Measurements from ENCODE around the gene CDRT15.
"Not testable (repeated sequence)": the region's sequence is repeated elsewhere in the genome, so short reads cannot be mapped to it uniquely, and the experiment has no call there.

CDRT15 gene

DNA sequence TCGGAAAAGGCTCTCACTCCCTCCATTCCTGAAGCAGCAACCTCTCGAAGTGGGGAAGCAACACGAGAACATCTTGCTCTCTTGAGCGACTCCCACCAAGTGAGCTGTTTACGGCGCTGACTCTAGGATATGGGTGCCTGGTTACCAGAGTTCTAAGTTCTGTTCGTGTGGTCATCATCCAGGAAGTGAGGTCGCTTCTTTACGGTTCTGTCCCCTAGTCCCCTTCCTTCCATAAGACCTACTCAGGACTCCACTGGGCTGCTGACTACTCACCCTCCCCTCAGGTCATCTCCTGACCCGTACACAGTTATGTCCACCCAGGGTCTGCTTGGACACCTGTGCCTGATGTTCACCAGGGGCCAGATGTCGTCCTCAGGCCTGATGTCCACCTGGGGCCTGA lies at the start of gene CDRT15:
CDRT15 (minus strand) TSS at position 101 of the 400 bp plus-strand sequence; CDS start at position 72, 29 bp downstream.
- H3K4me3 ChIP-seq (ENCODE audit: low read depth, low read length), result not testable (repeated sequence)

DNA sequence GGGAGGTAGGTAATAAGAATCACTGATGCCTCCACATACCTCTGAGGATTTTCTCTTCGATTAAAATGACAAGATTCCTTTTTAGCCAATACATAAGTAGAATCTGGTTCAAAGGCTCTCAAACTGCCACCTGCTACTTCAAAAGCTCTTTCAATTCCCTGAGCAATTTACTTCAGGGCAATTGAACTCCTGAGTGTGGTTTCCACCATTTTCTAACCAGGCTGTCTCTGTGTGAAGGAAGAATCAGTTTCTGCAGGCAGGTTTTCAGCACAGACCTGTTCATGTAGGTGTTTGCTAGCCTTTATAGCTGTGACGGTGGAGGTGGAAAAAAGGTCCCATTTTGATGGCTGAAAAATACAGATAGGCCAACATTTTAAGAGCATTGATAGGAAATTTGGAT lies 46.1 kb upstream of the CDRT15 start:
- DNase-seq (ENCODE audit: low read depth), result no peak
- H3K4me3 ChIP-seq (ENCODE audit: low read depth, low read length), result no peak overlapping the region
- TF ChIP-seq, protein P1, sequence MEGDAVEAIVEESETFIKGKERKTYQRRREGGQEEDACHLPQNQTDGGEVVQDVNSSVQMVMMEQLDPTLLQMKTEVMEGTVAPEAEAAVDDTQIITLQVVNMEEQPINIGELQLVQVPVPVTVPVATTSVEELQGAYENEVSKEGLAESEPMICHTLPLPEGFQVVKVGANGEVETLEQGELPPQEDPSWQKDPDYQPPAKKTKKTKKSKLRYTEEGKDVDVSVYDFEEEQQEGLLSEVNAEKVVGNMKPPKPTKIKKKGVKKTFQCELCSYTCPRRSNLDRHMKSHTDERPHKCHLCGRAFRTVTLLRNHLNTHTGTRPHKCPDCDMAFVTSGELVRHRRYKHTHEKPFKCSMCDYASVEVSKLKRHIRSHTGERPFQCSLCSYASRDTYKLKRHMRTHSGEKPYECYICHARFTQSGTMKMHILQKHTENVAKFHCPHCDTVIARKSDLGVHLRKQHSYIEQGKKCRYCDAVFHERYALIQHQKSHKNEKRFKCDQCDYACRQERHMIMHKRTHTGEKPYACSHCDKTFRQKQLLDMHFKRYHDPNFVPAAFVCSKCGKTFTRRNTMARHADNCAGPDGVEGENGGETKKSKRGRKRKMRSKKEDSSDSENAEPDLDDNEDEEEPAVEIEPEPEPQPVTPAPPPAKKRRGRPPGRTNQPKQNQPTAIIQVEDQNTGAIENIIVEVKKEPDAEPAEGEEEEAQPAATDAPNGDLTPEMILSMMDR (IDR thresholded peaks at IDR 0.05; ENCODE audit: low read depth, low read length, missing control alignments), result no peak

More for the DNA sequence above, at the start of gene CDRT15:
- not testable (repeated sequence) for DNase-seq (ENCODE audit: low read depth)

DNA sequence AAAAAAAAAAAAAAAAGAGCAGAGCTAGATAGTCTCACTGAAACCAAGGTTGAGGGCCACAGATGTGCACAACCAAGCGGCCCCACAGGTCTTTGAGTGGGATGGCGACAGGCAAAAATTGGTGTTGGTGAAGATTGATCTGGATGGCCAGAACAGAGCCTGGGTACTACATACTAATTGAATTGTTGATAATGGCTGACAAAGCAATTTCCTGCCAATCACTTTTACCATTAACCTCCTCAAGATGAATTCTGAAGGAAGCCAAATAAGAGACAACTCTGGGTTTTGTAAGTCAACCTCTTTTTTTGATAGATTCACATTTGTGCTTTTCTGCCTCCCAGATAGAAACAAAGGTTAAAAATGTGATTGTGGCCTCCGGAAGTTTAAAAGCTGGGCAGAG lies 44.9 kb upstream of the CDRT15 start:
- TF ChIP-seq, protein P1 (IDR thresholded peaks at IDR 0.05; ENCODE audit: low read depth, low read length, missing control alignments), result no peak
- H3K4me3 ChIP-seq (ENCODE audit: low read depth, low read length), result no peak overlapping the region

DNA sequence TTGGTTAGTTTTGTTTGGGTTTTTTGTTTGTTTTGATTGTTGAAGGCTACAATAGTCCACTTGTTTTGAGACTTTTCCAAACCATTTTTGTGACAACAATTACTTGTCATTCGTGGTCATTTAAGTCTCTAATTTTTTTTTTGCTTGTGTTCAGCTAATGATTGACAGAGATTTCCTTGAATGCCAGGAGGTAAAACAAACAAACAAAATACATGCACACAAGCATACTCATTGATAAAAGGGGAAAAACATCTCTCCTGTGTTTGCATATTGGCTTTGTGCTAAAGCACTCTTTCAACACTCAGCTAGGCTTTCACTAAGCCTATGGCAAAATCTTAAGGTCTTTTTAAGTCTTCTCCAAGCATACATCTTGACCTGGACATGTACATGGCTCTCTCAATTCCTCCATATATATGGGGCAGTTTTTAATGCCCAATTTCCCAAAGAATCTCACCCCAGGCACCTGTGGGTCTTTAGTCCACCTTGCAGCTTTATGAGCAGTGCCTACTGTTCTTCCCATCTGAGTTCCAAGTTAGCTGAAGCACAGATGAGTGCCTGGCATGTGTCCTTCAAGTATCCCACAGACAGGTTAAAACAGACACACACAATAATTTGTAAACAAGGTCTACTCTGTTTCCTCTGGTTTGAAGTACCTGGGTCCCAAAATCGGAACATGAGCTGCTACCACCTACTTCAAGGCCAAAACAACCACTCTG lies 40.0 kb upstream of the CDRT15 start:
- TF ChIP-seq, protein P1 (IDR thresholded peaks at IDR 0.05; ENCODE audit: low read depth, low read length, missing control alignments), result no peak
- H3K4me3 ChIP-seq (ENCODE audit: low read depth, low read length), result no peak overlapping the region
- no peak for DNase-seq (ENCODE audit: low read depth)

More for the DNA sequence above, 44.9 kb upstream of the CDRT15 start:
- DNase-seq (ENCODE audit: low read depth), result no peak

DNA sequence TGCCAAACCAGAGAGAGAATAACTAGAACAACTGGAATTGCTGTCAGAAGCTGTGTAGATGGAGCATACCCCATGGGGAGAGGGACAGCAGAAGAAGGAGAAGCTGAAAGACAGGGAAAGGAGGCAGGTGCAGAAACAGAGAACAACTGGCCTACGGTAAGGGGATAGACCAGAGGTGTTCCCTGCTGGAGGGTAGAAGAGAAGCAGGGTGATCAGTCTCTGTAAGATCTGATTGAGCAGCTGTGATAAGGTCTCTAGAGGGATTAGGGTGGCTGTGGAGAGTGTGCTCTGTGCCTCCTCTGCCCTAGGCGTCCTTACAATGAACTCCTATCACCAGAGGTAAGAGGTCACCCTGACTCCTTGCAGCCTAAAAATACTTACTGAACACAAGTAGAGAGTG lies 33.8 kb upstream of the CDRT15 start:
- no peak overlapping the region for H3K4me3 ChIP-seq (ENCODE audit: low read depth, low read length)
- no peak for DNase-seq (ENCODE audit: low read depth)
- TF ChIP-seq, protein P1 (IDR thresholded peaks at IDR 0.05; ENCODE audit: low read depth, low read length, missing control alignments), result no peak

DNA sequence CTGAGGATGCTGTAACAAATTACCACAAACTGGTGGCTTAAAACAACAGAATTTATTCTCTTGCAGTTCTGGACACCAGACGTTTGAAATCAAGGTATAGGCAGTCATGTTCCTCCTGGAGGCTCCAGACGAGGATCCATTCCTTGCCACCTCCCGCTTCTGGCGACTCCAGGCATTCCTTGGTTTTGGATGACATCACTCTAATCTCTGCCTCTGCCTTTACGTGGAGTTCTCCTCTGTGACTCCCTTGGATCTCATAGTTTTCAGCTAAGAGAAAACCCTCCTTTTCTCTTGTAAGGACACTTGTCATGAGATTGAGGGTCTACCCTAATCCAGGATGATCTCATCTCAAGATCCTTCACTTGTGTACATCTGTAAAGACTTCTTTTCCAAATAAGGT lies 32.8 kb upstream of the CDRT15 start:
- no peak for DNase-seq (ENCODE audit: low read depth)
- TF ChIP-seq, protein P1 (IDR thresholded peaks at IDR 0.05; ENCODE audit: low read depth, low read length, missing control alignments), result no peak
- H3K4me3 ChIP-seq (ENCODE audit: low read depth, low read length), result no peak overlapping the region

DNA sequence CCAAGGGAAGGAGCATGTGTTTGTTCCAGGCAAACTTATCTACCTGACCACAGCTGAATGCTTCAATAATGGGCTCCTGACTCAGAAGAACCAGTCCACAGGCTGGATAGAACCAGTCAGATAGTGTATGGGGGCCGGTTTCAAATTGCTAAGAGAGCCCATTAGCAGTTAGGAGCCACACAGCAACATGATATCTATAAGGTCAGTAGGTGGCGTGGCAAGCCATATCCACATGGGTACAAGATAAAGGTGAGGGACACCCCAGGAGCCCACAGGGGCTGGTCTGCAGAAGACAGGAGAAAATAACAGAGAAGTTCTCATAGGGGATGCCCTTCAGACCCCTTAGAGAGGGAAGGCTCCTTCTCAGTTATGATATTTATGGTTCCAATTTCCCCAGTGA lies 31.6 kb upstream of the CDRT15 start:
- no peak for DNase-seq (ENCODE audit: low read depth)
- H3K4me3 ChIP-seq (ENCODE audit: low read depth, low read length), result no peak overlapping the region
- TF ChIP-seq, protein P1 (IDR thresholded peaks at IDR 0.05; ENCODE audit: low read depth, low read length, missing control alignments), result peak; percentile 12
